ENCODE results near the gene GIT1. TPM values are rescaled to one million over a fixed set of nuclear protein-coding genes. Genes with fewer than 3 reads are reported as not detected.

The GIT1 gene
- total RNA-seq: 28.5 TPM
- long read RNA-seq, transcript GIT1-201 (20 exons, 3,768 nt): major isoform, 45 of 85 reads
- long read RNA-seq, partial matches to known transcripts: 30 of 85 reads
- long read RNA-seq, other reads (novel, unspliced or antisense): 7 of 85 reads

- ATAC-seq (ENCODE audit: poor library complexity): peak; percentile 86
- DNase-seq: peak; percentile 92
- intact Hi-C loops (cut with DNase I): no loop called here
Observed at GRCh38 chr17:29589524-29590410, at the start of gene GIT1. Gene GIT1, minus strand, starts transcription at chr17:29589648. Its CDS starts 270 bp downstream, at chr17:29589378.

- DNase-seq (no peak), ATAC-seq (ENCODE audit: poor library complexity) (no peak)
- intact Hi-C loops (cut with DNase I): no loop called here
Observed at GRCh38 chr17:29633886-29634285, 44.4 kb upstream of the GIT1 start.

- no peak for DNase-seq
- intact Hi-C loops (cut with DNase I): no loop called here
- no peak for ATAC-seq (ENCODE audit: poor library complexity)
Observed at GRCh38 chr17:29630630-29631193, 41.3 kb upstream of the GIT1 start.

GRCh38 chr17:29629839-29630238 lies 40.4 kb upstream of the GIT1 start:
- intact Hi-C loops (cut with DNase I): no loop called here
- no peak for DNase-seq
- no peak for ATAC-seq (ENCODE audit: poor library complexity)

GRCh38 chr17:29628644-29629043 lies 39.2 kb upstream of the GIT1 start:
- intact Hi-C loops (cut with DNase I): no loop called here
- ATAC-seq (ENCODE audit: poor library complexity): peak; percentile 51
- DNase-seq: no peak

GRCh38 chr17:29627951-29628350 lies 38.5 kb upstream of the GIT1 start:
- intact Hi-C loops (cut with DNase I): no loop called here
- ATAC-seq (ENCODE audit: poor library complexity) (no peak), DNase-seq (no peak)

- ATAC-seq (ENCODE audit: poor library complexity) (peak; percentile 35), DNase-seq (no peak)
- intact Hi-C loops (cut with DNase I): no loop called here
Observed at GRCh38 chr17:29625037-29625750, 35.7 kb upstream of the GIT1 start.

- ATAC-seq (ENCODE audit: poor library complexity) (no peak), DNase-seq (no peak)
- intact Hi-C loops (cut with DNase I): no loop called here
Observed at GRCh38 chr17:29624586-29624985, 35.1 kb upstream of the GIT1 start.

- intact Hi-C loops (cut with DNase I): no loop called here
- ATAC-seq (ENCODE audit: poor library complexity): no peak
Observed at GRCh38 chr17:29623283-29623647, 33.8 kb upstream of the GIT1 start.

GRCh38 chr17:29622337-29623282 lies 33.2 kb upstream of the GIT1 start, which contains the start of gene CORO6:
Gene CORO6, minus strand, starts transcription at chr17:29622912. Its CDS starts 1,491 bp downstream, at chr17:29621421.
- ATAC-seq (ENCODE audit: poor library complexity) (peak; percentile 77), DNase-seq (peak; percentile 80)
- intact Hi-C loops (cut with DNase I): no loop called here

More at GRCh38 chr17:29623283-29623647, 33.8 kb upstream of the GIT1 start:
- no peak for DNase-seq

GRCh38 chr17:29621751-29622194 lies 32.3 kb upstream of the GIT1 start:
- ATAC-seq (ENCODE audit: poor library complexity) (no peak), DNase-seq (no peak)
- intact Hi-C loops (cut with DNase I): no loop called here

- no peak for DNase-seq
- intact Hi-C loops (cut with DNase I): no loop called here
- ATAC-seq (ENCODE audit: poor library complexity): no peak
Observed at GRCh38 chr17:29620779-29621500, 31.5 kb upstream of the GIT1 start.

- ATAC-seq (ENCODE audit: poor library complexity): no peak
- DNase-seq: no peak
- intact Hi-C loops (cut with DNase I): no loop called here
Observed at GRCh38 chr17:29620271-29620670, 30.8 kb upstream of the GIT1 start.

- intact Hi-C loops (cut with DNase I): no loop called here
- DNase-seq: peak; percentile 67
- ATAC-seq (ENCODE audit: poor library complexity): peak; percentile 43
Observed at GRCh38 chr17:29619251-29619650, 29.8 kb upstream of the GIT1 start.

- ATAC-seq (ENCODE audit: poor library complexity) (no peak), DNase-seq (no peak)
- intact Hi-C loops (cut with DNase I): no loop called here
Observed at GRCh38 chr17:29618272-29619065, 29.0 kb upstream of the GIT1 start.

- intact Hi-C loops (cut with DNase I): no loop called here
- DNase-seq: peak; percentile 90
Observed at GRCh38 chr17:29617481-29618271, 28.2 kb upstream of the GIT1 start.

More at GRCh38 chr17:29617481-29618271, 28.2 kb upstream of the GIT1 start:
- ATAC-seq (ENCODE audit: poor library complexity): peak; percentile 18

All from Right ventricle myocardium superior (tissue), 1 donor.